Endodermal cell (in vitro differentiated cells): ENCODE results near the gene A4GALT. TPM values are rescaled to one million over a fixed set of nuclear protein-coding genes. Genes with fewer than 3 reads are reported as not detected.
"Not testable (repeated sequence)": the region's sequence is repeated elsewhere in the genome, so short reads cannot be mapped to it uniquely, and the experiment has no call there.

ENCODE experiments used
- DNase-seq: peaks from one replicate; pipeline ENCODE4 v3.0.0-alpha.2; 2017
- H3K27ac ChIP-seq: 2 replicates; pipeline ENCODE4 v1.5.1; 2013; ENCODE audit warnings: mild to moderate bottlenecking, low read depth, low read length, moderate library complexity
- H3K27me3 ChIP-seq: 2 replicates; pipeline ENCODE4 v1.6.1; 2013; ENCODE audit warnings: mild to moderate bottlenecking, low read length, moderate library complexity; ENCODE audit not compliant: insufficient read depth, control insufficient read depth, poor library complexity, severe bottlenecking
- H3K36me3 ChIP-seq: 2 replicates; pipeline ENCODE4 v1.7.0; 2013; ENCODE audit warnings: mild to moderate bottlenecking, low read length, moderate library complexity; ENCODE audit not compliant: control insufficient read depth, insufficient read depth
- H3K4me1 ChIP-seq: one replicate; pipeline ENCODE4 v1.7.0; 2013; ENCODE audit warnings: low read length; ENCODE audit not compliant: control insufficient read depth, insufficient read depth
- H3K4me3 ChIP-seq: 2 replicates; pipeline ENCODE4 v1.5.1; 2013; ENCODE audit warnings: mild to moderate bottlenecking, low read length, moderate library complexity
- H3K9ac ChIP-seq: 2 replicates; pipeline ENCODE4 v1.6.1; 2013; ENCODE audit warnings: mild to moderate bottlenecking, low read length, moderate library complexity; ENCODE audit not compliant: poor library complexity, severe bottlenecking; ENCODE audit errors: extremely low read depth
- H3K9me3 ChIP-seq: 2 replicates; pipeline ENCODE4 v1.6.1; 2013; ENCODE audit warnings: mild to moderate bottlenecking, low read length, moderate library complexity; ENCODE audit not compliant: control insufficient read depth
- H3K27ac Mint-ChIP-seq: 2 replicates; pipeline ENCODE4 v1.8.0; 2020; ENCODE audit warnings: mixed read lengths
- H3K27me3 Mint-ChIP-seq: 2 replicates; pipeline ENCODE4 v1.8.0; 2021; ENCODE audit warnings: mild to moderate bottlenecking, mixed read lengths; ENCODE audit not compliant: insufficient read depth
- H3K36me3 Mint-ChIP-seq: 2 replicates; pipeline ENCODE4 v1.8.0; 2020; ENCODE audit warnings: low read depth, mixed read lengths
- H3K4me1 Mint-ChIP-seq: 2 replicates; pipeline ENCODE4 v1.8.0; 2020; ENCODE audit warnings: mixed read lengths
- H3K4me3 Mint-ChIP-seq: 2 replicates; pipeline ENCODE4 v1.8.0; 2020; ENCODE audit warnings: mild to moderate bottlenecking, moderate library complexity, mixed read lengths
- H3K9me3 Mint-ChIP-seq: 2 replicates; pipeline ENCODE4 v1.8.0; 2020; ENCODE audit warnings: mild to moderate bottlenecking, mixed read lengths
- CTCF ChIP-seq: fragments of 200-600 bp; sonication (generic); conservative IDR thresholded peaks from 2 replicates; pipeline ENCODE4 v1.5.0; 2021; ENCODE audit warnings: antibody characterized with exemption, mild to moderate bottlenecking
- WGBS, 2 experiments: methylation state at CpG; one replicate each; pipeline versions ENCODE4 v1.1.5 to v1.1.7; 2013; ENCODE audit warnings: missing lambda C conversion rate in 2 of 2, mixed read lengths in 1 of 2; ENCODE audit not compliant: insufficient coverage in 1 of 2, insufficient read length in 1 of 2; 5-methylcytosine and 5-hydroxymethylcytosine counted together
- total RNA-seq, 2 donors: library from RNA; stranded (reverse); fragmentation: NEBNext Ultra II Directional in 1 of 2; extraction: Animal tissue kit (Norgen Biotek cat#: 25700) in 1 of 2; gene quantifications; 2 replicates in 1 of 2; 3 replicates in 1 of 2; pipeline ENCODE4 v1.2.1, GENCODE V29; 2021

A4GALT gene
- total RNA-seq, 2 donors from 2014 or later, result 5.3 to 7.7 TPM

- H3K4me3 ChIP-seq, result no peak overlapping the region
- H3K27ac Mint-ChIP-seq, result no peak overlapping the region
These were observed 38.4 kb upstream of the A4GALT start for GRCh38 chr22:42758931-42759629.

GRCh38 chr22:42755553-42755952, 34.9 kb upstream of the A4GALT start:
- H3K9me3 ChIP-seq, H3K4me1 Mint-ChIP-seq, H3K36me3 ChIP-seq, H3K4me1 ChIP-seq, H3K4me3 ChIP-seq, H3K4me3 Mint-ChIP-seq, H3K27ac Mint-ChIP-seq, H3K9ac ChIP-seq, H3K27me3 ChIP-seq, DNase-seq, H3K36me3 Mint-ChIP-seq, H3K27me3 Mint-ChIP-seq, H3K27ac ChIP-seq, H3K9me3 Mint-ChIP-seq: not testable (repeated sequence)
- WGBS, 2 experiments, result 98 to 100% methylated on average over 1 to 4 of the region's 5 CpGs

More at GRCh38 chr22:42758931-42759629, 38.4 kb upstream of the A4GALT start:
- Histone ChIP-seq H3K27me3 (no peaks in the 10 kb centered on the region), H3K36me3 (no peaks in the 10 kb centered on the region), H3K9ac (no peak overlapping the region), H3K9me3 (no peaks in the 10 kb centered on the region), H3K4me1 (no peaks in the 10 kb centered on the region), H3K27ac (no peak overlapping the region)
- WGBS, 2 experiments, result 86 to 89% methylated on average over 8 to 21 of the region's 23 CpGs
- no peak for TF ChIP-seq CTCF
- Mint-ChIP-seq H3K4me1 (peaks cover 5% of the 10 kb centered on the region), H3K9me3 (no peaks in the 10 kb centered on the region), H3K27me3 (no peaks in the 10 kb centered on the region), H3K4me3 (no peak overlapping the region), H3K36me3 (no peaks in the 10 kb centered on the region)
- no peak for DNase-seq

GRCh38 chr22:42755121-42755520, 34.5 kb upstream of the A4GALT start:
- H3K9me3 Mint-ChIP-seq, H3K9me3 ChIP-seq, H3K27ac Mint-ChIP-seq, H3K27ac ChIP-seq, H3K27me3 ChIP-seq, H3K4me1 ChIP-seq, H3K36me3 ChIP-seq, H3K9ac ChIP-seq, DNase-seq, H3K36me3 Mint-ChIP-seq, H3K4me3 Mint-ChIP-seq, H3K27me3 Mint-ChIP-seq, H3K4me1 Mint-ChIP-seq, H3K4me3 ChIP-seq: not testable (repeated sequence)
- WGBS, 2 experiments, result 95 to 100% methylated on average over 6 to 13 of the region's 16 CpGs

- Histone ChIP-seq H3K4me1 (no peaks in the 10 kb centered on the region), H3K27ac (no peak overlapping the region), H3K27me3 (no peaks in the 10 kb centered on the region), H3K4me3 (no peak overlapping the region), H3K36me3 (no peaks in the 10 kb centered on the region), H3K9ac (no peak overlapping the region), H3K9me3 (no peaks in the 10 kb centered on the region)
- H3K9me3 Mint-ChIP-seq, result peaks cover 11% of the 10 kb centered on the region
- H3K36me3 Mint-ChIP-seq, result no peaks in the 10 kb centered on the region
- peaks cover 5% of the 10 kb centered on the region for H3K4me1 Mint-ChIP-seq
- TF ChIP-seq CTCF, result no peak
- WGBS, 2 experiments, result 94 to 98% methylated on average over 5 to 6 of the region's 6 CpGs
- H3K27me3 Mint-ChIP-seq, result no peaks in the 10 kb centered on the region
- no peak overlapping the region for H3K27ac Mint-ChIP-seq
- H3K4me3 Mint-ChIP-seq, result no peak overlapping the region
- no peak for DNase-seq
These were observed 34.0 kb upstream of the A4GALT start for GRCh38 chr22:42754658-42755057.
